ENCODE results near the gene F3. TPM values are rescaled to one million over a fixed set of nuclear protein-coding genes. Genes with fewer than 3 reads are reported as not detected.
A peak's percentile ranks its signal among the peaks of the same experiment; 100 is the strongest.

Gene F3
- total and polyA plus RNA-seq, 12 donors, result 20.4 to 99.0 (median 37.3) TPM

GRCh38 chr1:94538243-94538827 is 3.2 kb downstream of the F3 start:
- 50 to 63% methylated on average over 6 of the region's 6 CpGs for WGBS, 2 donors
- Histone ChIP-seq H3K36me3 (peaks cover 0 to 34% (median 5%) of the 10 kb centered on the region in 9 donors), H3K4me3 (peak overlapping the region in 9 of 10 donors; percentile 16 to 80 (median 75)), H3K4me1 (peaks cover 0 to 53% (median 26%) of the 10 kb centered on the region in 9 donors), H3K27me3 (peaks cover 0 to 12% (median 0%) of the 10 kb centered on the region in 7 donors), H3K9me3 (no peaks in the 10 kb centered on the region), H3K27ac (peak overlapping the region in 8 of 10 donors; percentile 30 to 95 (median 90))
- no peak for TF ChIP-seq CTCF (IDR thresholded peaks at IDR 0.05)
- intact Hi-C loops (cut with DNase I), result loop anchor here in 4 of 10 donors (5.0 to 10.0 kb wide), 3 partner anchors 59 to 264 kb away; no protein-coding TSS in a partner anchor
- no peak for DNase-seq
- ATAC-seq, result no peak

GRCh38 chr1:94537254-94537653 is 4.3 kb downstream of the F3 start:
- WGBS, 2 donors, result 49 to 53% methylated on average over 6 of the region's 6 CpGs

DNA sequence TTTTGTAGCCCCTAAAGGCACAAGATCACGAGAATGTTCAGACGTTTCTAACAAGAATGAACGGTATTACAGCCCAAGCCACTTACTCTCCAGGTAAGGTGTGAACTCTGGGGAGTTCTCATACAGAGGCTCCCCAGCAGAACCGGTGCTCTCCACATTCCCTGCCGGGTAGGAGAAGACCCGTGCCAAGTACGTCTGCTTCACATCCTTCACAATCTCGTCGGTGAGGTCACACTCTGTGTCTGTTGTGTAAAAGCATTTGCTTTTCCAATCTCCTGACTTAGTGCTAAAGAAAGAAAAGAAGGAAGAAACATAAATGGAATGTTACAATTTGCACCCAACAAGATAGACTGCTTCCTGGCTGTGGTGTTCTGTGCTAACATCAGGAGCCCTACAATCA is 5.7 kb downstream of the F3 start:
- no peaks in the 10 kb centered on the region for H3K9me3 ChIP-seq
- WGBS, 2 donors, result 39 to 46% methylated on average over 9 of the region's 9 CpGs
- ATAC-seq, result peak in 6 of 8 donors; percentile 51 to 77 (median 70)
- H3K4me3 ChIP-seq, result peak overlapping the region in 1 of 10 donors; percentile 26
- H3K36me3 ChIP-seq, result peaks cover 0 to 59% (median 14%) of the 10 kb centered on the region in 9 donors
- DNase-seq, result no peak
- intact Hi-C loops (cut with DNase I), result loop anchor here in 4 of 10 donors (5.0 to 10.0 kb wide), 3 partner anchors 61 to 266 kb away; no protein-coding TSS in a partner anchor
- TF ChIP-seq CTCF (IDR thresholded peaks at IDR 0.05), result no peak
- H3K27me3 ChIP-seq, result peaks cover 0 to 4% (median 0%) of the 10 kb centered on the region in 7 donors
- H3K4me1 ChIP-seq, result peaks cover 0 to 46% (median 15%) of the 10 kb centered on the region in 9 donors
- H3K27ac ChIP-seq, result peak overlapping the region in 8 of 10 donors; percentile 25 to 95 (median 58)

More at GRCh38 chr1:94537254-94537653, 4.3 kb downstream of the F3 start:
- H3K9me3 ChIP-seq, result no peaks in the 10 kb centered on the region
- ATAC-seq, result no peak
- peaks cover 0 to 50% (median 19%) of the 10 kb centered on the region in 9 donors for H3K4me1 ChIP-seq
- peak overlapping the region in 5 of 10 donors; percentile 69 to 79 (median 76) for H3K4me3 ChIP-seq
- H3K27me3 ChIP-seq, result peaks cover 0 to 12% (median 0%) of the 10 kb centered on the region in 7 donors
- peaks cover 0 to 45% (median 8%) of the 10 kb centered on the region in 9 donors for H3K36me3 ChIP-seq
- peak overlapping the region in 7 of 10 donors; percentile 30 to 95 (median 54) for H3K27ac ChIP-seq
- intact Hi-C loops (cut with DNase I), result loop anchor here in 4 of 10 donors (5.0 to 10.0 kb wide), 3 partner anchors 60 to 265 kb away; no protein-coding TSS in a partner anchor
- DNase-seq, result no peak
- no peak for TF ChIP-seq CTCF (IDR thresholded peaks at IDR 0.05)

DNA sequence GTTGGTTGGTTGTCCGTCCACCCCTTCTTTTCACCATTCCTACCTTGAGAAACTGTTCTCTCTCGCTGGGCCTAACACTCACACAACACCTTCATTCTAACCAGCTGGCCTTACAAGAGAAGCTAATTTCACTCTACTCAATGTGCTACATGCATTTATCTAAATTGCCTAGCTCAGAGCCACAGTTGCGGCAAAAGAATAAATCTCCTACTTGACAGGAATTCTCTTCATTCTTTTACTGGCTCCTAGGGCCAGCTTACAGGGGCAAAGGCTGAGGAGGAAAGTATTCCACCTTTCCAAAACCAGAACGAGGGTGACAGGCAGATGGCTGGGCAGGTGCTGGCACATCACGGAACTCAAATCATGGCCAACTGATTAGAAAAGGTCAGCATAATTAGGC is 6.5 kb downstream of the F3 start:
- peaks cover 0 to 46% (median 15%) of the 10 kb centered on the region in 9 donors for H3K4me1 ChIP-seq
- ATAC-seq, result peak in 4 of 8 donors; percentile 31 to 40 (median 34)

More for the DNA sequence above, 6.5 kb downstream of the F3 start:
- no peak for DNase-seq
- Histone ChIP-seq H3K36me3 (peaks cover 0 to 65% (median 14%) of the 10 kb centered on the region in 9 donors), H3K4me3 (peak overlapping the region in 1 of 10 donors; percentile 26), H3K27ac (peak overlapping the region in 8 of 10 donors; percentile 25 to 95 (median 56)), H3K27me3 (no peaks in the 10 kb centered on the region), H3K9me3 (no peaks in the 10 kb centered on the region)
- no peak for TF ChIP-seq CTCF (IDR thresholded peaks at IDR 0.05)
- 56 to 65% methylated on average over 5 of the region's 5 CpGs for WGBS, 2 donors
- intact Hi-C loops (cut with DNase I), result loop anchor here in 4 of 10 donors (5.0 to 10.0 kb wide), 3 partner anchors 62 to 267 kb away; no protein-coding TSS in a partner anchor

Measured in heart right ventricle (tissue), 16 donors.